ENCODE data around the gene MAGOHB. TPM values are rescaled to one million over a fixed set of nuclear protein-coding genes. Genes with fewer than 3 reads are reported as not detected.
A peak's percentile ranks its signal among the peaks of the same experiment; 100 is the strongest.

Gene MAGOHB
- 134 and 137 TPM in 2 replicates for total RNA-seq (2022)
- Bru-seq, nascent RNA: percentile 98 among the genes with signal in this experiment
- percentile 97 among the genes with signal in this experiment for BruChase-seq, experiment 1, labeled RNA remaining after a 2-hour chase
- percentile 96 among the genes with signal in this experiment for BruChase-seq, experiment 2, labeled RNA remaining after a 6-hour chase
- long read RNA-seq, transcript MAGOHB-208 (6 exons, 1,057 nt): minor isoform, 5 of 235 reads
- long read RNA-seq, transcript MAGOHB-201 (5 exons, 2,623 nt): major isoform, 197 of 235 reads
- long read RNA-seq, partial matches to known transcripts: 4 of 235 reads
- long read RNA-seq, other reads (novel, unspliced or antisense): 26 of 235 reads

DNA sequence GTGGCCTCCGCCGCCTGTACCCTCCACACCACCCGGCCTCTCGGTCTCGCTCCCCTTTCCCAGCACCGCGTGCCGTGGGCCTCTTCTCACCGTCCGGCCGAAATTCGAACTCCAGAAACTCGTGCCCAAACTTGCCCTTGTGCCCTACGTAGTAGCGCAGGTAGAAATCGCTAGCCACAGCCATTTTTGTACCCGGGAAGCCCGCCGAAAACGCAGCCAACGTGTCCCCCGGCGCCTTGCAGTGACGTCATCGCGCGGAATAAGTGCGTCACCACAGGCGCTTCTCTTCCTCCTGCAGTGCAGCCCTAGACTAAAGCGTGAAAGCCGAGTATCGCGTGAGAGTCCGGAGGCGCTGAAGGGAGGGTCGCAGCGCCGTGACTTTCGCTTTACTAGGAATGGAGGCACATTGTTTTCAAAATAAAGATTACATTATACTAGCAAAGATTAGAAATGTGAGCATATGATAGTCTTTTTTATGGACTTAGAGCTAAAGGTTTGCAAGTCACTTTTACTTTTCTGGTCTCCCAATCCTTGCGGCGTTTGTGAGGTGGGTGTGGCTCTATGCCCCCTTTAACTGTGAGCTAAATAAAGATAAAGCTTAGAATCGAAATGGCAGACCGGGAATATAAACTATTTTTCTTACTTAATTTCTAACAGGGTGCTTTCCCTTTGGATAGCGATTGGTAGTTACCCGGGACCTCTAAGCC lies at the start of gene MAGOHB:
TSS of gene MAGOHB (minus strand) at position 261 of the 707 bp plus-strand sequence. CDS start at position 184, 77 bp downstream.
- Histone ChIP-seq H3K36me3 (ENCODE audit: control insufficient read depth, insufficient read depth, low read length) (peaks cover 1% of the 10 kb centered on the region; the same call in 1 of the 2 replicates), H3K27me3 (replicated peaks; ENCODE audit: control insufficient read depth, insufficient read depth, low read length) (no peaks in the 10 kb centered on the region), H3K9me3 (no peaks in the 10 kb centered on the region), H3K4me1 (peaks cover 5% of the 10 kb centered on the region; the same call in 1 of the 2 replicates), H3K4me3 (ENCODE audit: low read depth, low read length) (peak within 1 kb of the TSS; percentile 90)
- CTCF ChIA-PET: interaction anchor here (0.6 to 0.9 kb wide), 2 partner anchors 110 to 126 kb away, joined by 3 to 4 read pairs; no protein-coding TSS in a partner anchor
- BruUV-seq (replicated peaks): TSS peak; percentile 99
- intact Hi-C loops (cut with micrococcal nuclease; ENCODE audit: unreplicated experiment): loop anchor here (1.0 to 2.0 kb wide), 3 partner anchors 61 to 137 kb away; partner anchors contain the start of gene STYK1
- Mint-ChIP-seq H3K9me3 (ENCODE audit: unreplicated experiment) (no peaks in the 10 kb centered on the region), H3K36me3 (ENCODE audit: insufficient read depth, unreplicated experiment) (peaks cover 50% of the 10 kb centered on the region), H3K27ac (ENCODE audit: unreplicated experiment) (peak within 1 kb of the TSS; percentile 100), H3K4me3 (ENCODE audit: unreplicated experiment) (peak within 1 kb of the TSS; percentile 100), H3K4me1 (ENCODE audit: low read depth, unreplicated experiment) (peaks cover 20% of the 10 kb centered on the region), H3K27me3 (ENCODE audit: insufficient read depth, unreplicated experiment) (no peaks in the 10 kb centered on the region)
- POLR2A ChIA-PET: interaction anchor here (0.5 to 1.1 kb wide), 4 partner anchors 10 to 558 kb away, joined by 3 to 6 read pairs (median 4); no protein-coding TSS in a partner anchor
- TF ChIP-seq, protein P1, sequence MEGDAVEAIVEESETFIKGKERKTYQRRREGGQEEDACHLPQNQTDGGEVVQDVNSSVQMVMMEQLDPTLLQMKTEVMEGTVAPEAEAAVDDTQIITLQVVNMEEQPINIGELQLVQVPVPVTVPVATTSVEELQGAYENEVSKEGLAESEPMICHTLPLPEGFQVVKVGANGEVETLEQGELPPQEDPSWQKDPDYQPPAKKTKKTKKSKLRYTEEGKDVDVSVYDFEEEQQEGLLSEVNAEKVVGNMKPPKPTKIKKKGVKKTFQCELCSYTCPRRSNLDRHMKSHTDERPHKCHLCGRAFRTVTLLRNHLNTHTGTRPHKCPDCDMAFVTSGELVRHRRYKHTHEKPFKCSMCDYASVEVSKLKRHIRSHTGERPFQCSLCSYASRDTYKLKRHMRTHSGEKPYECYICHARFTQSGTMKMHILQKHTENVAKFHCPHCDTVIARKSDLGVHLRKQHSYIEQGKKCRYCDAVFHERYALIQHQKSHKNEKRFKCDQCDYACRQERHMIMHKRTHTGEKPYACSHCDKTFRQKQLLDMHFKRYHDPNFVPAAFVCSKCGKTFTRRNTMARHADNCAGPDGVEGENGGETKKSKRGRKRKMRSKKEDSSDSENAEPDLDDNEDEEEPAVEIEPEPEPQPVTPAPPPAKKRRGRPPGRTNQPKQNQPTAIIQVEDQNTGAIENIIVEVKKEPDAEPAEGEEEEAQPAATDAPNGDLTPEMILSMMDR (IDR thresholded peaks at IDR 0.05; ENCODE audit: insufficient read depth in 1 of 2, low read depth in 1 of 2, low read length in 1 of 2, severe bottlenecking in 1 of 2, unreplicated experiment in 1 of 2): no peak
- DNase-seq: peak; percentile 99 to 100

GRCh38 chr12:10661338-10661737 lies 47.9 kb upstream of the MAGOHB start:
- Histone ChIP-seq H3K36me3 (ENCODE audit: control insufficient read depth, insufficient read depth, low read length) (no peaks in the 10 kb centered on the region), H3K4me1 (no peaks in the 10 kb centered on the region), H3K9me3 (peaks cover 11% of the 10 kb centered on the region; the same call in 1 of the 2 replicates), H3K4me3 (ENCODE audit: low read depth, low read length) (no peak overlapping the region), H3K27me3 (replicated peaks; ENCODE audit: control insufficient read depth, insufficient read depth, low read length) (no peaks in the 10 kb centered on the region)
- Mint-ChIP-seq H3K4me3 (ENCODE audit: unreplicated experiment) (no peak overlapping the region), H3K9me3 (ENCODE audit: unreplicated experiment) (no peaks in the 10 kb centered on the region), H3K36me3 (ENCODE audit: insufficient read depth, unreplicated experiment) (no peaks in the 10 kb centered on the region), H3K27me3 (ENCODE audit: insufficient read depth, unreplicated experiment) (no peaks in the 10 kb centered on the region), H3K4me1 (ENCODE audit: low read depth, unreplicated experiment) (no peaks in the 10 kb centered on the region), H3K27ac (ENCODE audit: unreplicated experiment) (no peak overlapping the region)
- ChIA-PET POLR2A (no interaction called here), CTCF (interaction anchor here (0.5 kb wide), 1 partner anchor 459 kb away, joined by 4 read pairs; no protein-coding TSS in a partner anchor)
- BruUV-seq (replicated peaks): no TSS peak
- DNase-seq: no peak
- TF ChIP-seq, protein P1 (IDR thresholded peaks at IDR 0.05; ENCODE audit: insufficient read depth in 1 of 2, low read depth in 1 of 2, low read length in 1 of 2, severe bottlenecking in 1 of 2, unreplicated experiment in 1 of 2): no peak
- intact Hi-C loops (cut with micrococcal nuclease; ENCODE audit: unreplicated experiment): no loop called here

- TF ChIP-seq, protein P1 (IDR thresholded peaks at IDR 0.05; ENCODE audit: insufficient read depth in 1 of 2, low read depth in 1 of 2, low read length in 1 of 2, severe bottlenecking in 1 of 2, unreplicated experiment in 1 of 2): no peak
- Mint-ChIP-seq H3K4me1 (ENCODE audit: low read depth, unreplicated experiment) (no peaks in the 10 kb centered on the region), H3K27ac (ENCODE audit: unreplicated experiment) (no peak overlapping the region), H3K9me3 (ENCODE audit: unreplicated experiment) (no peaks in the 10 kb centered on the region), H3K4me3 (ENCODE audit: unreplicated experiment) (no peak overlapping the region), H3K36me3 (ENCODE audit: insufficient read depth, unreplicated experiment) (no peaks in the 10 kb centered on the region), H3K27me3 (ENCODE audit: insufficient read depth, unreplicated experiment) (no peaks in the 10 kb centered on the region)
- POLR2A ChIA-PET: no interaction called here
- H3K27me3 ChIP-seq (replicated peaks; ENCODE audit: control insufficient read depth, insufficient read depth, low read length): no peaks in the 10 kb centered on the region
- no TSS peak for BruUV-seq (replicated peaks)
- intact Hi-C loops (cut with micrococcal nuclease; ENCODE audit: unreplicated experiment): no loop called here
- DNase-seq: no peak
- peaks cover 15% of the 10 kb centered on the region; the same call in 1 of the 2 replicates for H3K9me3 ChIP-seq
- H3K4me1 ChIP-seq: no peaks in the 10 kb centered on the region
- H3K4me3 ChIP-seq (ENCODE audit: low read depth, low read length): no peak overlapping the region
- H3K36me3 ChIP-seq (ENCODE audit: control insufficient read depth, insufficient read depth, low read length): no peaks in the 10 kb centered on the region
- CTCF ChIA-PET: no interaction called here
Measured at GRCh38 chr12:10654003-10654402, 40.6 kb upstream of the MAGOHB start.

Measured in Caco-2 (cell line).